HG02943 (cell line): ENCODE data around the gene MMP15.
"Not testable (repeated sequence)": the region's sequence is repeated elsewhere in the genome, so short reads cannot be mapped to it uniquely, and the experiment has no call there.

Source experiments
- ATAC-seq: cut with Tn5 transposase; IDR thresholded peaks from one replicate; pipeline ENCODE4 v1.9.1; 2021; ENCODE audit warnings: mild to moderate bottlenecking, low read depth, moderate library complexity; ENCODE audit not compliant: unreplicated experiment

Gene MMP15

DNA sequence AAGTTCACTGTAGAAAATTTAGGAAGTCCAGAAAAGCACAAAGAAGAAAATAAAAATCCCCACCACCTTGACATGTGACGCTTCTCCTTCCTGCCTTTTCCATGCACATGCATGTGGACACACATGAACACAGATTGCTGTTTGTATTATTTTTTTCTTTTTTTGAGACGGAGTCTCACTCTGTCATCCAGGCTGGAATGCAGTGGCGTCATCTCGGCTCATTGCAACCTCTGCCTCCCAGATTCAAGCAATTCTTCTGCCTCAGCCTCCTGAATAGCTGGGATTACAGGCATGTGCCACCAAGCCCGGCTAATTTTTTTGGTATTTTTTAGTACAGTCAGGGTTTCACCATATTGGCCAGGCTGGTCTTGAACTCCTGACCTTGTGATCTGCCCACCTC, 55.1 kb downstream of the MMP15 start:
- not testable (repeated sequence) for ATAC-seq

DNA sequence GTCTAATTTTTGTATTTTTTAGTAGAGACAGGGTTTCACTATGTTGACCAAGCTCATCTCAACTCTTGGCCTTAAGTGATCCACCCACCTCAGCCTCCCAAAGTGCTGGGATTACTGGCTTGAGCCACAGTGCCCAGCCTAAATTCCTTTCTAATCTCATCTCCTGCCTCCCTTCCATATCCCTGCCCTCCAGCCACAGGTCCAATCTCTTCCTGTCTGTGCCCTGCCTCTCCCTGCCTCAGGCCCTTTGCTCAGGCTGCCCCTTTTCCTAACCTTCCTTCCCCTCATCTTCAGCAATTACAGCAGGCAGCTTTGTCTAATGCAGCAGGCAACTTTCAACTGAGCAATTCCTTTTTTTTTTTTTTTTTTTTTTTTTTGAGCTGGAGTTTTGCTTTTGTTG, 56.8 kb downstream of the MMP15 start:
- no peak for ATAC-seq

DNA sequence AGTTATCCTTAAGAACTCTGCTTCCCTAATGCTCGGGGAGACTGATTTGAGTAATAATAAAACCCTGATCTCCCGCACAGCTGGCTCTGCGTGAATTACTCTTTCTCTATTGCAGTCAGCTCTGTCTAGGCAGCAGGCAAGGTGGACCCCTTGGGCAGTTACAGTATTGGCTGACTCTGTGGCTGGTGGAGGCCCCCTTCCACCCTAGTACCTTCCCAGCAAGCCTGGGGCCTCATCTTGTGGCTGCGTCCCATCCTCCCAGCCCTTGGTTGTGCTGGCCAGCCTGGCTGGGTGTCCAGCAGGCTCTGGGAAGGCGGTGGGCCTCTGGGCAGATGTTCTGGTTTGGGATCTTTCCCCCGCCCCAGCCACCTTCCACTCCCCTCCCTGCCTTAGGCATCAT, 59.1 kb downstream of the MMP15 start:
- no peak for ATAC-seq

DNA sequence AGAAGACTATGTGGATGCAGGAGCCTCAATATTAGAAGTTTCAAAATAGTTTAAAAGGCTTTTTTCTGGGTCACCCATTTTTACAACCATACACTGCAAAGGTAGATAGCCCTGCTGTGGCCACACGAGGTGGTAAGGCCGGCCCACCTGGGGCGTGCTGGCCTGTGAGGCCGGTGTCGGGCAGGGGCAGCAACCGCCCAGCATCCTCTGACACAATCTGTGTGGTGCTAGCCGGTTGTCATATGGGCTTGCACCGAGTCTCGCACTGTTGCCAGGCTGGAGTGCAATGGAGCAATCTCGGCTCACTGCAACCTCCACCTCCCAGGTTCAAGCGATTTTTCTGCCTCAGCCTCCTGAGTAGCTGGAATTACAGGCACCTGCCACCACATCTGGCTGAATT, 59.6 kb downstream of the MMP15 start:
- ATAC-seq: no peak

DNA sequence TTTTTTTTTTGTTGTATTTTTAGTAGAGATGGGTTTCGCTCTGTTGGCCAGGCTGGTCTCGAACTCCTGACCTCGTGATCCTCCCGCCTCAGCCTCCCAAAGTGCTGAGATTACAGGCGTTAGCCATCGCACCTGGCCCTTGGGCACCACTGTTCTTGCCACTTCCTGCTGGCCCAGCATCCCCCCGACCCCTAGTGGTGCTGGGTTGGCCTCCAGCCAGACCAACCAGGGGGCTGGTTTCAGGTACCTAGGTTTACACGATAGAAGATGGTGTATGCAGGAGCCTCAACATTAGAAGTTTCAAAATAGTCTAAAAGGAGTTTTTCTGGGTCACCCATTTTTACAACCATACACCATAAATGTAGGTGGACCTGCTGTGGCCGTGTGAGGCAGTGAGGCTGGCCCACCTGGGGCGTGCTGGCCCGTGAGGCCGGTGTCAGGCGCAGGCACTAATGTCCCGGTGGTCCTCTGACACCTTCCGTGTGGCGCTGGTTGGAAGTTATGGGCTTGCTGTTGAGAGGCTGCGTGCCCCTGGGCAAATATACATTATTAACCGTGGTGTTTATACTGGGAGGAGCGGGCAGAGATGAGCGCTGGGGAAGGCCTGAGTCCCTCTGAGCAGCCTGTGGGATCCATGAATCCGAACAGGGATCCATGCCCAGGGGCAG, 60.2 kb downstream of the MMP15 start:
- ATAC-seq: no peak

DNA sequence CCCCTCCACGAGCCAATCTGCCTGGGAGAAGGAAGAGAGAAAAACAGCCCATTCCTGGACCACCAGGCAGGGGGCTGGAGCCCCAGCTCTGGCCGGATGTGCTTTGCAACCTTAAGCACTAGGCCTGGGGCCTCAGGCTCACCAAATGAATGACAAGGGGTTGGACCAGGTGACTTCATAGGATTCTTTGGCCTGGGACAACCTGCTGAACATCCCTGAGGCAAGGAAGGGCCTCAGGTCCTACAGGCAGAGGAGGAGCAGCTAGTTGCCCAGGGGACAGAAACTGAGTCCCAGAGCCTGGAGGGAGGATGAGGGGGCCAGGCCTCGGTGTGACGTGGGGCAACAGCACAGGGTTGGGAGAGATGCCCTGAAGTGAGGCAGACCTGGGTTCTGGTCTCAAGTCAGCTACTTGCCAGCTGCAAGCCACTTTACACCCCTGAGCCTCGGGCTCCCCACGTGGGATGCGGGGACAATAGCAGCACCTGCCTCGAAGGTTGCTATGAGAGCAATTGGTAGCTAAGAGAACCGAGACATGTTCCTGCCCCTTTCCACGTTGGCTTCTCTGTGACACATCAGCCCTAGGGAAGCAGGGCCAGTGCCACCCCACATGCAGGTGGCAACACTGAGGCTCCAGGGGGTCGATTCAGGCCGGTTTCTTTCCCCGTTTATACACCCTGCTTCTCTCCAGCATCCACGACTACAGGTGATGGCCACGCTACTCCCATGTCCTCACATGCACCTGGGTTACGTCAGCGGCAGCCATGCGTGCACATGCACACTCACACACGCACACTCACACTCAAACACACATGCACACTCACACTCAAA, 61.0 kb downstream of the MMP15 start:
- no peak for ATAC-seq

DNA sequence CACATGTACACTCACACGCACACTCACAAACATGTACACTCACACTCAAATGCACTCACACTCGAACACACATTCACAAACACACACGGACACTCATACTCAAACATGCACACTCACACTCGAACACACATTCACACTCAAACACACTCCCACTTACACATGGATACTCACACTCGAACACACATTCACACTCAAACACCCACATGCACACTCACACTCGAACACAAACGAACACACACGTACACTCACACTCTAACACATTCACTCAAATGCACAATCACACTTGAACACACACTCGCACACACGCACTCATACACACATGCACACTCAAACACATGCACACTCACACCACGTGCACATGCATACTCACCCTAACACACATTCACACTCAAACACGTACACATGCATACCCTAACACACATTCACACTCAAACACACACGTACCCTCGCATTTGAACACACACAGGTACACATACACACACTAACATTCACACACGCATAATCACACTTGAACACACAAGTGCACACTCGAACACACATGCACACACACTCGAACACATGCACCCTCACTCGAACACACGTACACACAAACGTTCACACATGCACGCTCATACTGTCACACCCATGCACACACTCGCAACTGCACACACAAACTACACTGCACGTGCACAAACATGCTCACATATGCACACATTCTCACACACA, 61.8 kb downstream of the MMP15 start:
- no peak for ATAC-seq

DNA sequence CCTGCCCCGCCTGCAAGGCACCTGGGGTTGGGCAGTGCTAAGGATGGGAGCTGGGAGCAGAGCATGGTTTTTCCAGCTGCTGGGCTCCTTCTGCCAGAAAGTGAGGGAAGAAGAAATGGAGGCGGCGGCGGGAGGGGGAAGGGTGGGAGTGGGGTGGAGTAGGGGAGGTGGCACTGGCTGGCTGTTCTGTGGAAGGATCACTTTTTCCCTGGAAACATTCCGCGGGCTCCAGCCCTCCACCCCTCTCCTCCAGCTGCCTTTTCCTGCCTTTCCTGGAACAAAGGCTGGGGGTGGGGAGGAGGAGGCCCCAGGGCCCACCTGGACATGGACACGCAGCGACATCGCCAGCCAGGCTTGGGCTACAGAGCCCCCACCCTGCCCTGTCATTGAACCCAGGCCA, 62.5 kb downstream of the MMP15 start:
- ATAC-seq: no peak

DNA sequence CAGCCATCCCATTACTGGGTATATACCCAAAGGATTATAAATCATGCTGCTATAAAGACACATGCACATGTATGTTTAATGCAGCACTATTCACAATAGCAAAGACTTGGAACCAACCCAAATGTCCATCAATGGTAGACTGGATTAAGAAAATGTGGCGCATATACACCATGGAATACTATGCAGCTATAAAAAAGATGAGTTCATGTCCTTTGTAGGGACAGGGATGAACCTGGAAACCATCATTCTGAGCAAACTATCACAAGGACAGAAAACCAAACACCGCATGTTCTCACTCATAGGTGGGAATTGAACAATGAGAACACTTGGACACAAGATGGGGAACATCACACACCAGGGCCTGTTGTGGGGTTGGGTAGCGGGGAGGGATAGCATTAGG, 64.8 kb downstream of the MMP15 start:
- ATAC-seq: not testable (repeated sequence)

DNA sequence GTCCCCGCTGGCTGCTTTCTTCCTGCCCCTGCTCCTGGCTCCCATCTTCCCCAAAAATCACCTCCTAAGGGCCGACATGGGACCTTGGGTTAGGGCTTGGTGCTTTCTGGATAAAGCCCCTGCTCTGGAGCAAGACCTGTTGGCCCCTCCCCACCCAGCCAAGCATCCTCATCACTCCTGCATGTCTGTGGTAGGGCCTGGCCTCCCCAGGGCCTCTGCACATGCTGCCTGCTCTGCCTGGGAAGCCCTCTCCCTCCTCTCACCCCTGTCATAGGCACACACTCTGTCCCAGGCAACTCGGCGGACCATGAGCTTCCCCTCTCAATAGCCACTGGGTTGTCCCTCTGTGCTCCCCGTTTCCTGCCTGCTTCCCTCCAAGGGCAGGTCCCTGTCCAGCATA, 68.5 kb downstream of the MMP15 start:
- ATAC-seq: no peak

DNA sequence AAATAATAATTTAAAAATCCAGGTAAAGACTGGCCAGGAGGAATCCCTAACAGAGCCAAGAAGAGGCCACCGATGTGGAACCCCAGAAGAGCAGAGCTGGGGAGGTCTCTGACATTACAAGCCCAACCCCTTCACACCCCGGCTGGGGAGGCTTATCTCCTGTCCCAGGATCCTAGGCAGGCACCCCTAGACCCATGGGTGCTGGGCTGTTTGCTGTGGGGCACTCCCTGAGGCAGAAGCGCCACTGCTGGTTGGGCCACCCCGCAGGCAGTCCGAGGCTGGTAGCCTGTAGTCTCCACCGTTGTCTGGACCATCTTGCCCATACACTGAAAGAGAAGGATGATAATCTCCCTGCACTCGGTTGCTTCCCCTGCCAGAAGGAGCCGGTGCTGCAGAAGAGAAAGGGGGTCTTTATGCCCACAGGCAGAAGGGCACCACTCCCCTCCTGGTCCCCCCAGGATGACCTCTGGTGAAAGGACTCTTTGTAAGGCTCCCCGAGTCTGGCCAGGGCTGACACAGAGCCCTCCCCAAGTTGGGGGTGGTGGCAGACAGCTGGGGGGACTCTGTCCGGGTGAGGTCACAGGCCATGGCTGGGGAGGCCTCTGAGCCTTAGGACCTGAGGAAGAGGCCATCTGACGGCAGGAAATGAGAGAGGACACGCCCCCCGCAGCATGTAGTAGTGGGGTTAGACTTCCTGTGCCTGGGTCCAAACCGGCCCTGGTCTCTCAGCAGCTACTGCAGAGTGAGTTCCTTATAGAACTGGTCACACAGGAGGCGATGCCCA, 69.4 kb downstream of the MMP15 start:
- no peak for ATAC-seq

DNA sequence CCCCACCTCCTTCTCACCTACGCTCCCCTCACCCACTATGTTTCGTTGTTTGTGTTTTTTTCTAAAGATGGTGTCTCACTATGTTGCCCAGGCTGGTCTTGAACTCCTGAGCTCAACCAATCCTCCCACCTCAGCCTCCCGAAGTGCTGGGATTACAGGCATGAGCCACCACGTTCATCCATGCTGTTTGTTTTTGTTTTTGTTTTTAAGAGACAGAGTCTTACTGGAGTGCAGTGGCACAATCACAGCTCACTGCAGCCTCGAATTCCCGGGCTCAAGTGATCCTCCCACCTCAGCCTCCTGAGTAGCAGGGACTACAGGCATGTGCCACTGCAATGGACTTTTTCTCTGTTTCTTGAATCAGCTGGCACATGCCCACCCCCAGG, 70.0 kb downstream of the MMP15 start:
- ATAC-seq: not testable (repeated sequence)

DNA sequence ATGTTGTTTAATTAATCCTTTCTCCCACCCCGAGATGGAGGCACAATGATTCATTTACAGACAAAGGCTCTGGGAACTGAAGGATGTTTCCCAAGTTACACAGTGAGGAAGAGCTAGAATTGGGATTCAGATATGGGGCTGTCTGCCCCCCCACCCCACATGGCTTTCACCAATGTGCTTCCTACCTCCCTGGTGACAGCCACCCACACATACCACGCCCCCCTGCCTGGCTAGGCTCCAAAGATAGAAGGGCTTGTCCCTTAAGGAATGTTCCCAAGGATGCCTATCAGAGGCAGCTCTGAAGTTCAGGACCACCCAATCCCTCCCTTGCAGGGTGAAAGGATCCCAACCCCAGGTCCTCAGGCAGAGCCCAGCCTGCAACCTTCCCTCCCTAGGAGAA, 70.7 kb downstream of the MMP15 start:
- no peak for ATAC-seq
